Keratinocyte (primary cell): Measurements from ENCODE around the gene MKLN1. TPM values are rescaled to one million over a fixed set of nuclear protein-coding genes. Genes with fewer than 3 reads are reported as not detected.

ENCODE experiments used
- DNase-seq: peaks from one replicate; pipeline ENCODE4 v3.0.0-alpha.2; 2011; ENCODE audit warnings: low read depth, missing footprints, low spot score
- FAIRE-seq: peaks from 2 replicates; lab custom pipeline; 2011; peaks lifted over from hg19 to GRCh38; lab: Jason Lieb, UNC
- H2AFZ ChIP-seq: 2 replicates; pipeline ENCODE4 v1.6.0; 2012; ENCODE audit warnings: low read length, control low read depth, inconsistent platforms; ENCODE audit not compliant: control insufficient read depth
- H3K27ac ChIP-seq: 2 replicates; pipeline ENCODE4 v1.5.1; 2011; ENCODE audit warnings: low read length; ENCODE audit not compliant: control insufficient read depth, insufficient read depth
- H3K27me3 ChIP-seq: 3 replicates; pipeline ENCODE4 v1.6.0; 2011; ENCODE audit warnings: low read length; ENCODE audit not compliant: control insufficient read depth, insufficient read depth; ENCODE audit errors: extremely low read depth
- H3K36me3 ChIP-seq, 2 experiments: 2 replicates in 1 of 2; 3 replicates in 1 of 2; pipeline ENCODE4 v1.5.1; 2011; ENCODE audit warnings: low read length in 2 of 2, mild to moderate bottlenecking in 1 of 2; ENCODE audit not compliant: control insufficient read depth in 2 of 2, insufficient read depth in 2 of 2; ENCODE audit errors: extremely low read depth in 1 of 2
- H3K4me1 ChIP-seq: 3 replicates; pipeline ENCODE4 v1.5.1; 2011; ENCODE audit warnings: low read length; ENCODE audit not compliant: control insufficient read depth, insufficient read depth; ENCODE audit errors: extremely low read depth
- H3K4me2 ChIP-seq: 3 replicates; pipeline ENCODE4 v1.6.0; 2011; ENCODE audit warnings: low read depth, low read length; ENCODE audit not compliant: control insufficient read depth, insufficient read depth; ENCODE audit errors: extremely low read depth
- H3K4me3 ChIP-seq, 3 experiments: fragments of 200-600 bp in 1 of 3; sonication (generic) in 1 of 3; 2 replicates in 2 of 3; 3 replicates in 1 of 3; pipeline ENCODE4 v1.5.1; 2011 to 2016; ENCODE audit warnings: low read length in 3 of 3, mild to moderate bottlenecking in 3 of 3, control low read depth in 2 of 3, inconsistent platforms in 1 of 3, low read depth in 1 of 3, mixed read lengths in 1 of 3, mixed run types in 1 of 3, moderate library complexity in 1 of 3; ENCODE audit not compliant: control insufficient read depth in 2 of 3, insufficient read depth in 2 of 3; ENCODE audit errors: extremely low read depth in 1 of 3
- H3K79me2 ChIP-seq: 2 replicates; pipeline ENCODE4 v1.6.0; 2012; ENCODE audit warnings: low read length; ENCODE audit not compliant: control insufficient read depth, insufficient read depth
- H3K9ac ChIP-seq: 3 replicates; pipeline ENCODE4 v1.6.0; 2011; ENCODE audit warnings: low read length; ENCODE audit not compliant: control insufficient read depth, insufficient read depth; ENCODE audit errors: extremely low read depth
- H3K9me1 ChIP-seq: 3 replicates; pipeline ENCODE4 v1.6.0; 2011; ENCODE audit warnings: low read length; ENCODE audit not compliant: control insufficient read depth, insufficient read depth; ENCODE audit errors: extremely low read depth
- H3K9me3 ChIP-seq: 2 replicates; pipeline ENCODE4 v1.5.1; 2012; ENCODE audit warnings: low read depth, low read length; ENCODE audit not compliant: control insufficient read depth
- H4K20me1 ChIP-seq: 3 replicates; pipeline ENCODE4 v1.6.0; 2011; ENCODE audit warnings: low read length; ENCODE audit not compliant: control insufficient read depth, insufficient read depth; ENCODE audit errors: extremely low read depth
- CTCF ChIP-seq, 3 experiments: IDR thresholded peaks in 1 of 3; conservative IDR thresholded peaks in 1 of 3; optimal IDR thresholded peaks in 1 of 3; 2 replicates in 2 of 3; 3 replicates in 1 of 3; pipeline versions ENCODE3 to v1.5.1; 2011; ENCODE audit warnings: low read length in 3 of 3, mild to moderate bottlenecking in 3 of 3, moderate library complexity in 2 of 3, control low read depth in 1 of 3, inconsistent platforms in 1 of 3; ENCODE audit not compliant: insufficient read depth in 2 of 3; ENCODE audit errors: extremely low read depth in 1 of 3
- EZH2 ChIP-seq: IDR thresholded peaks from one replicate; pipeline ENCODE4 v1.6.1; 2012; ENCODE audit warnings: inconsistent platforms, mild to moderate bottlenecking, low read length, moderate library complexity
- dilution Hi-C: fragments of 300-500 bp; cut with MboI; formaldehyde crosslinking; loops from one replicate; pipeline ENCODE4 v1.7.0; 2020; ENCODE audit warnings: low sequenced_read_pairs; ENCODE audit not compliant: extremely low pct_ligation_motif_present
- polyA plus RNA-seq, 5 experiments: library from polyadenylated mRNA; depleted of rRNA in 3 of 5; stranded (reverse) in 3 of 5; stranded (forward) in 1 of 5; unstranded in 1 of 5; fragments of >200 nt; gene quantifications; 1 replicate in 1 of 5; 2 replicates in 3 of 5; 3 replicates in 1 of 5; pipeline versions ENCODE4 v1.2.1 to v1.2.3, GENCODE V29; 2011 to 2012; ENCODE audit warnings: missing spikeins in 2 of 5, low read depth in 1 of 5, low replicate concordance in 1 of 5

MKLN1 gene
- polyA plus RNA-seq, 1 donor (not counting 4 experiments of a cell fraction or from before 2014, with no cell fraction given) = 43.8 TPM

- dilution Hi-C loops = no loop called here
- no peak for FAIRE-seq
Measured at GRCh38 chr7:131499801-131500200, 172.1 kb downstream of the MKLN1 start.

GRCh38 chr7:131500357-131500756, 172.7 kb downstream of the MKLN1 start:
- Histone ChIP-seq H3K36me3 (peaks cover 4 to 10% of the 10 kb centered on the region in 2 experiments), H3K9me1 (no peaks in the 10 kb centered on the region), H2AFZ (no peak overlapping the region), H3K79me2 (no peaks in the 10 kb centered on the region), H3K27ac (no peak overlapping the region), H3K4me3 (no peak overlapping the region), H3K4me2 (no peak overlapping the region), H4K20me1 (no peaks in the 10 kb centered on the region), H3K9me3 (no peaks in the 10 kb centered on the region), H3K27me3 (no peaks in the 10 kb centered on the region), H3K9ac (no peak overlapping the region), H3K4me1 (peaks cover 2% of the 10 kb centered on the region)
- DNase-seq (no peak), FAIRE-seq (no peak)
- no peak for TF ChIP-seq EZH2
- TF ChIP-seq CTCF (optimal IDR thresholded peaks at IDR 0.05 in 1 of 3, IDR thresholded peaks at IDR 0.05 in 1 of 3, conservative IDR thresholded peaks at IDR 0.05 in 1 of 3; ENCODE audit: extremely low read depth in 1 of 3, insufficient read depth in 2 of 3, low read length in 3 of 3) = no peak
- dilution Hi-C loops = no loop called here

More at GRCh38 chr7:131499801-131500200, 172.1 kb downstream of the MKLN1 start:
- Histone ChIP-seq H4K20me1 (no peaks in the 10 kb centered on the region), H3K9ac (no peak overlapping the region), H3K27me3 (no peaks in the 10 kb centered on the region), H3K36me3 (peaks cover 4 to 10% of the 10 kb centered on the region in 2 experiments), H2AFZ (no peak overlapping the region), H3K79me2 (no peaks in the 10 kb centered on the region), H3K4me1 (peaks cover 2% of the 10 kb centered on the region), H3K9me1 (no peaks in the 10 kb centered on the region), H3K9me3 (no peaks in the 10 kb centered on the region), H3K4me3 (no peak overlapping the region), H3K4me2 (no peak overlapping the region), H3K27ac (no peak overlapping the region)
- DNase-seq = no peak
- TF ChIP-seq EZH2 (no peak), CTCF (optimal IDR thresholded peaks at IDR 0.05 in 1 of 3, IDR thresholded peaks at IDR 0.05 in 1 of 3, conservative IDR thresholded peaks at IDR 0.05 in 1 of 3; ENCODE audit: extremely low read depth in 1 of 3, insufficient read depth in 2 of 3, low read length in 3 of 3) (no peak)
